ENCODE measurements around the gene TF.

TF gene

DNA sequence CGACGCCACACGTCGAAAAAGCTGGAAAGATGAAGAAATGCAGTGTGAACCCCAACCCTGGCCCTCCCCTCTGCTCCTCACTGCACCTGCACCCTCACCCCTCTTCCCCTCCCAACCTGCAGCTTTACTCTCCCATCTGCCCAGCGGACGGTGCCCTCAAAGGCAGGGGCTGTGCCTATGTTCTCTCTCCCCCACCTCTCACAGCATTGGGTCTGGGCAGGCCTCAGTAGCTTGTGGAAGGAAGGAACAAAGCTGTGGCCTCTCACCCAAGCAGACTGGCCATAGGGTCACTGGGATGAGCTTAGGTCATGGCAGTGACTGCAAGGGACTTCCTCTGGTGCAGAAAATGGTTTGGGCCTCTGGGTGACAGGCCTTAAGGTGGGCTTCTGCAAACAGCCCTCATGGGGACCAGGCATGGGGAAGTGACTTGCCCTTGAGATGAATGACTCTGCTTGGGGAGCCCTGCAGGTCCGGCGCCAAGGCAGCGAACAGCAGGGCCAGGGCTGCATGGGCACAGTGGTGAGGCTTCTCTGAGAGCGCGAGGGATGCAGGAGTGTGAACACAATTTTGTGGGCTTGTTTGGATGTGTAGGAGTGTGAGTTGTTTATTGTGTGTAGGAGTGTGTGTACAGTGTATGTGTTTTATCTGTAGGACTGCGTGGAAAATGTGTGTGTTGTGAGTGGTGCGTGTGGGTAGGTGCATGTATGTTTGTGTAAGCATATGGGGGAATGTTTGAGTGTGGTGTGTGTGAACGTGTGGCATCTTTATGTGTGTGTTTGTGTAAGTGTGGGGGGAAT is 88.6 kb downstream of the TF start:
- DNase-seq (ENCODE audit: low read depth in 3 of 3, low spot score in 1 of 3): no peak

GRCh38 chr3:133835418-133835743 is 89.2 kb downstream of the TF start:
- DNase-seq (ENCODE audit: low read depth in 3 of 3, low spot score in 1 of 3): no peak

GRCh38 chr3:133835961-133836360 is 89.8 kb downstream of the TF start:
- DNase-seq (ENCODE audit: low read depth in 3 of 3, low spot score in 1 of 3): no peak

DNA sequence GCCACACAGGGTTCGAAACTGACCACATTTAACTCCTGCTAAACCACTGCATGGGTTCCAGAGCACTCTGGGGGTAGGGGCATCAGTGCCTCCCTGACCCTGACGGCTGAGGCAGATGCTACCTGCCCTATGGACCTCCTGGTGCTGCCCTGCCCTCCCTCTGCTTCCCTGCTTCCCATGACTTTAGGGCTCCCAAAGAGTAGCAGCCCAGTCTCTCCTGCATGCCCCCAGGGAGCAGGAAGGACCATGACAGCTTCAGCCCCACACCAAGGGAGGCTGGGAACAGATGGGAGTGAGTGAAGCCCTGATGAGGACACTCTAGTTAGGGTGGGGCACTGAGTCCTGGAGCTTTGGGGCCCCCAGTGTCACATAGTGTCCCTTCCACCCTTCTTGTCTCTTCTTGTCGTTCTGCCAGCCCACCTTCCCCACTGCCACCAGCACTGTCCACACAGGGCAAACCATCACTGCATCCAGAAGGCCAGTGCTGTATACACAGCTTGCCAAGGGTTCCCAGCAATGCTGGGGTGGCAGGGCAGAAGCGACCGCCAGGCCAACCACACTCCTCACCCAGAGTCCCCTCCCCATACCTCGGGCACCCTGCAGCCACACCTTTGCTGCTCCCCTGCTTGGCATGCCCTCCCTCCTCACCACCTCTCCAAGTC is 90.4 kb downstream of the TF start:
- DNase-seq (ENCODE audit: low read depth in 3 of 3, low spot score in 1 of 3): no peak

GRCh38 chr3:133837487-133838295 is 91.5 kb downstream of the TF start:
- DNase-seq (ENCODE audit: low read depth in 3 of 3, low spot score in 1 of 3): no peak

- no peak for DNase-seq (ENCODE audit: low read depth in 3 of 3, low spot score in 1 of 3)
Observed at GRCh38 chr3:133838296-133838789, 92.2 kb downstream of the TF start.

- DNase-seq (ENCODE audit: low read depth in 3 of 3, low spot score in 1 of 3): no peak
Observed at GRCh38 chr3:133838916-133839800, 93.0 kb downstream of the TF start.

- DNase-seq (ENCODE audit: low read depth in 3 of 3, low spot score in 1 of 3): no peak
Observed at GRCh38 chr3:133840055-133840737, 94.0 kb downstream of the TF start.

DNA sequence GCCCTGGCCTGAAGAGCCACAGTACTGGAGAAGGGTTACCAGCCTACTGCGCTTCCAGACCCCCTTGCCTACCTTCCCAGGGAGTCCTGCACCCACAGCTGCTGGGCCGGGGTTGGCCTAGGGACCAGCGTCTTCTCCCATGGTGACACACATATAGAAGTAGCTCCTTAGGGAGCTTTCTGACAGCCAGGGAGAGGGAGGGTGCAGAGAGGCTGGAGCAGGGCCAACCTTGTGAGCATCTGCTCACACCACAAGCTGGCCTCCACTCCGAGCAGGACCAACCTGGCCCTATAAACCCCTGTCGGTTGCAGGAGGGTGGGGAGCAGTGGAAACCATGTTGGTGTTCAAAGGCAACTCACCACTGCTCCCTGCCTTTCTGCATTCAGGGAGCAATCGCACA is 94.6 kb downstream of the TF start:
- no peak for DNase-seq (ENCODE audit: low read depth in 3 of 3, low spot score in 1 of 3)

DNA sequence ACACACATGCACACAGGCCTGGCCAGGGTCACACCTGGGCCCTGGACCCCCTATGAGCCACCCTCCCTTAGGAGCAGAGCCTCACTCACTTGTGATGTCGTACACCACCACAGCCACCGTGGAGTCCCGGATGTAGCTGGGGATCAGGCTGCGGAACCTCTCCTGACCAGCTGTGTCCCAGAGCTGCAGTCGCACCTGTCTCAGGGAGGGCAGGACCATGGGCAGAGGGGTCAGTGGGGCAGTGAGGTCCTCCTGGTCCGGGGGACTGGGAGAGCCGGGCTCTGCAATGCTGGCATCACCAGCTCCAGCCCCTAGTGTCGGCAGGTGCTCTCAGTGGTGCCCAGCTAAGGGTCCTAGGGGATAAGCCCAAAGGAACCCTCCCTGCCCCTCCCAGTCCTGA is 95.0 kb downstream of the TF start:
- no peak for DNase-seq (ENCODE audit: low read depth in 3 of 3, low spot score in 1 of 3)

DNA sequence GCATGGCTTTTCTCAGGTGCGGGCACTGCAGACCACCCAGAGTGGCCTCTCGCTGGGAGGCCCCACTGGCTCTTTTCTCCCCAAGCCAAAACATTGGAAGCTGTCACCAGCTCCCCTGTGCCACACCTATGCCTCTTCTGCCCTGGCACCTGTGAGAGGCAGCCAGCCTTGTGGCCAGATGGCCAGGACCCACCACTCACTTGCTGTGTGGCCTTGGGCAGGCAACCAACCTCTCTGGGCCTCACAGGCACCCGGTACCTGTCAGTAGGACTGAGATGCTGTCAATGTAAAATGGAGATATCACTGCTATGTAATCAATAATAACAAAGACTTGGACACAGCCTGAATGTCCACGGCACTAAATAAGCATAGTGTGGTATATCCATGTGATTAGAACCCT is 96.0 kb downstream of the TF start:
- DNase-seq (ENCODE audit: low read depth in 3 of 3, low spot score in 1 of 3): no peak

GRCh38 chr3:133843634-133844033 is 97.4 kb downstream of the TF start:
- no peak for DNase-seq (ENCODE audit: low read depth in 3 of 3, low spot score in 1 of 3)

- DNase-seq (ENCODE audit: low read depth in 3 of 3, low spot score in 1 of 3): no peak
Observed at GRCh38 chr3:133845127-133845526, 98.9 kb downstream of the TF start.

Measured in stimulated activated CD4-positive, alpha-beta T cell treated with anti-CD3 and anti-CD28 coated beads, TNF-alpha, amount 100 ng/mL, for 1 hour (primary cell).